ENCODE results near the gene ACP6. TPM values are rescaled to one million over a fixed set of nuclear protein-coding genes. Genes with fewer than 3 reads are reported as not detected.
"Not testable (repeated sequence)": the region's sequence is repeated elsewhere in the genome, so short reads cannot be mapped to it uniquely, and the experiment has no call there.

The ACP6 gene
- total RNA-seq: 14.3 TPM

GRCh38 chr1:147670319-147671001, at the start of gene ACP6:
ACP6 (minus strand) TSS chr1:147670524; CDS start chr1:147670048, 476 bp downstream.
- peak; percentile 95 for ATAC-seq

GRCh38 chr1:147719711-147720225, 49.4 kb upstream of the ACP6 start:
- no peak for ATAC-seq

DNA sequence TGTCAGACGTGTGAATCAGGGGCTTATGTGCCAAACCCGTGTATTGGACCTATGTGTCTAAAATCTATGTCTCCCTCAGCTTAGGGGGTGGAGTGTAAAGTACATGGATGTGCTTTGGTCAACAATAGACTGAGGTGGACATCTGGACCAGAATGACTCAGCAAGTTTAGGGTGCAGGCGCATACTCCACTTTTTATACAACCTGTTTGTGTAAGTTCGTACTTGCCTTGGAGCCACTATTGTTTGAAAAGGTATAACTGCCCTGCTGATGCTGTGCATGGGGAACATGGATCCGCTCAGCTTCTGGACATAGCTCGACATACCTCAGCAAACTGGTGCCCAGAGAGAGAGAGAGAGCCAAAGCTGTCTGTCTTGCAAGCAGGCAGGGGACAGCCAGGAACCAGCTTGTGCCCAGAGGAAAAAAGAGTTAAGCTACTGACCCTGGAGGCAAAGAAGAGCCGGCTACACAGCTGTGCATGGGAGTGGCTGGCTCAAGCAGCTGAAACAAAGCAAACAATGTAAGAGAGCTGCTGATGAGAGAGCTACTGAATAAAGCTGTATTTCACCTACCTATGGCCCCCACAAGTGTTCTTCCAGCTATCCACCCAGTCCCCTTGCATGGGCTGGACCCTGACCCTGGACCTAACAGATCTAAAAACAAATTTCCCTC, 48.8 kb upstream of the ACP6 start:
- ATAC-seq: no peak

GRCh38 chr1:147717706-147718097, 47.4 kb upstream of the ACP6 start:
- peak; percentile 82 for ATAC-seq

DNA sequence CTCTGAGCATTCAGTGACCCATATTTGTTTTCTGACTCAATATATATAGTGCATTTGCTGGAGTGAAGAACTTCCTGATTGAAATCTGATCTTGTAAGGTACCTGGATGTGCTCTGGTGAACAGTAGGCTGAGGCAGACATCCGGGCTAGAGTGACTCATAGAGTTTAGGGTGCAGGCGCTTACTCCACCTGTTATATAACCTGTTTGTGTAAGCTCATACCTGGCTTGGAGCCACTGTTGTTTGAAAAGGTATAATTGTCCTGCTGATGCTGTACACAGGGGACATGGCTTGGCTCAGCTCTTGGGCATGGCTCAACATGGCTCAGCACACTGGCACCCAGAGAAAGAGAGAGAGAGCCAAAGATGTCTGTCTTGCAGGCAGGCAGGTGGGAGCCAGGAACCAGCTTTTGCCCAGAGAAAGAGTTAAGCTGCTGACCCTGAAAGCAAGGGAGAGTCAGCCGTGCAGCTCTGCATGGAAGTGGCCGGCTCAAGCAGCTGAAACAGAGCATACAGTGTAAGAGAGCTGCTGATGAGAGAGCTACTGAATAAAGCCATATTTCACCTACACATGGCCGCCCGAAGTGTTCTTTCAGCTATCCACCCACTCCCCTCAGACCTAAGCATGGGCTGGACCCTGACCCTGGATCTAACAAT, 46.9 kb upstream of the ACP6 start:
- ATAC-seq: peak; percentile 96

DNA sequence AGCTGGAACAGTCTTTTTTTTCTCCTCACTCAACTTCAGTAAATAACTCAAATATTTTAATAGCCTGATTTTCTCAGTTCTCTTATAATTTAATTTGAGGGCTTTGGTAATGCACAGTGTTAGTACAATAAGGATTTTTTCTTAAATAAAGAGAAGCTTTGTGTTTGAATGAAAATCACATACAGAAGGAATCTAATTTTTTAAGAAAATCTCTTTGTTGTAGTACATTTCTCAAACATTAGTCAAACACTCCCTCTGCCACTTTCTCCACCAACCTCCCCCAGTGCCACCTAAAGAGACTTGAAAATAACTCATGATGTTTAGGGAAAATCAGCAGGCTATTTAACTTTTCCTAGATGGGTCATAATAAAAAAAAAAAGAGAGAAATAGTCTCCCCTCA, 42.3 kb upstream of the ACP6 start:
- no peak for ATAC-seq

- ATAC-seq: peak; percentile 75
Observed at GRCh38 chr1:147700042-147701006, 30.0 kb upstream of the ACP6 start.

GRCh38 chr1:147699686-147700041, 29.3 kb upstream of the ACP6 start:
- ATAC-seq: no peak

- ATAC-seq: no peak
Observed at GRCh38 chr1:147683163-147683763, 12.9 kb upstream of the ACP6 start.

DNA sequence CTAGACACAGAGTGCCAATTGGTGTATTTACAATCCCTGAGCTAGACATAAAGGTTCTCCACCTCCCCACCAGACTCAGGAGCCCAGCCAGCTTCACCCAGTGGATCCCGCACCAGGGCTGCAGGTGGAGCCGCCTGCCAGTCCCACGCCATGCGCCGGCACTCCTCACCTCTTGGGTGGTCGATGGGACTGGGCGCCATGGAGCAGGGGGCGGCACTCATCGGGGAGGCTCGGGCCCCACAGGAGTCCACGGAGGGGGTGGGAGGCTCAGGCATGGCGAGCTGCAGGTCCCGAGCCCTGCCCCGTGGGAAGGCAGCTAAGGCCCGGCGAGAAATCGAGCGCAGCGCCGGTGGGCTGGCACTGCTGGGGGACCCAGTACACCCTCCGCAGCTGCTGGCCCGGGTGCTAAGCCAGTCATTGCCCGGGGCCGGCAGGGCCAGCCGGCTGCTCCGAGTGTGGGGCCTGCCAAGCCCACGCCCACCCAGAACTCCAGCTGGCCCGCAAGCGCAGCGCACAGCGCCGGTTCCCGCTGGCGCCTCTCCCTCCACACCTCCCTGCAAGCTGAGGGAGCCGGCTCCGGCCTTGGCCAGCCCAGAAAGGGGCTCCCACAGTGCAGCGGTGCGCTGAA, 10.4 kb upstream of the ACP6 start:
- ATAC-seq: not testable (repeated sequence)

- ATAC-seq: not testable (repeated sequence)
Observed at GRCh38 chr1:147677681-147678080, 7.4 kb upstream of the ACP6 start.

- ATAC-seq: peak; percentile 65
Observed at GRCh38 chr1:147676311-147677085, 6.2 kb upstream of the ACP6 start.

DNA sequence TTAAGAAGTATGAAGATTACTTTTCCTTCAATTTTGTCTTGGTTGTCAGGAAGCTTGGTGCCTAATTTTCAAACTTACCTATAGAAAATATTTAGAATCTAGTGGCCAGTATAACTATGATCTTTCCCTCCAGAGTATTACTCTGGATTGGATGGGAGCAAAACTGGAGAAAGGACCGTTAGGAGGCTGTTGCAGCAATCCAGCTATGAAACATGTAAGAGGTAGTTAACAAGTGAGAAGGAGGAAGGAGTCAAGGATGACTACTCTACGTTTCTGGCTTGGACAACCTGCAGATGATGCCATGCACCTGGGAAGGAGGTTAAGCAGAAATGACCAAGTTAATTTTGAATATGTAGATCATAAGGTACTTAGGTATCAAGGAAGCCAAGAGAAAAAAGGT, 3.5 kb upstream of the ACP6 start:
- no peak for ATAC-seq

- ATAC-seq: no peak
Observed at GRCh38 chr1:147673406-147673805, 3.1 kb upstream of the ACP6 start.

DNA sequence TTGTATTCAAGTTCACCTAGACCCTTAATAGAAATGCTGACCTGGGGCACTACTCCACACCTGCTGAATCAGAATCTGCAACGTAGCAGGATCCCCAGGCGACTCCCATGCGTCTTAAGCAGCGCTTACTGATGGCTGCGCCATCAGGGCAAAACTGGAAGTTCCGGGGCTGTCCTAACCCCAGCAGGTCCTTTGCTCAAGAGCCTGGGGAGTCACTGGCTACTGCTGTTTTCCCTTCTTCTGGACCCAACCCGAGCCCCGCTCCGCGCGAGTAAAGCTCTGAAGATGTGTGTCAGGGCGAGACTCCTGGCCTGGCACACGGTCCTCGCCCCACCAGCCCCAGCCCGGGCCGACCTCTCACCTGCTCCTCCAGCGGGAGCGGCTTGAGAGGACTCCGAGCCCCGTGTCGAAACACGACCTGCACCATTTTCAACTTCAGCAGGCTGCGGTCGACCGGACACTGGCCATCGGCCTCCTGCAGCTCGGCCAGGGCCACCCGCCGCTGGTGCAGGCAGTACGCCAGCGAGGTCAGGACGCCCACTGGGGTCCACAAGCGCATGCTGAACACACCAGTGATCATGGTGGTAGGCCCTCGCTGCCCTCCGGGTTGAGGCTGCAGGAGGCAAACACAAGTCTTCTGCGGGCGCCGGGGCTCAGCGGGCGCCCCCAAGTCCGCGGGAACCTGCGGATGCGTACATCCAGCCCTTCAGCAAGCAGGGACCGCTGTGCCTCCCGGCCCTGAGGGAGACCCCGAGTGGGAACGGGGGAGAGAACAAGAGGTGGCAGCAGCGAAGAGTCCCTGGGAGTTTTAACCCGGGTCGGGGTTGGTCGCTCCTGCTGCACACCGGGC, 630 bp downstream of the ACP6 start:
- ATAC-seq: peak; percentile 68

DNA sequence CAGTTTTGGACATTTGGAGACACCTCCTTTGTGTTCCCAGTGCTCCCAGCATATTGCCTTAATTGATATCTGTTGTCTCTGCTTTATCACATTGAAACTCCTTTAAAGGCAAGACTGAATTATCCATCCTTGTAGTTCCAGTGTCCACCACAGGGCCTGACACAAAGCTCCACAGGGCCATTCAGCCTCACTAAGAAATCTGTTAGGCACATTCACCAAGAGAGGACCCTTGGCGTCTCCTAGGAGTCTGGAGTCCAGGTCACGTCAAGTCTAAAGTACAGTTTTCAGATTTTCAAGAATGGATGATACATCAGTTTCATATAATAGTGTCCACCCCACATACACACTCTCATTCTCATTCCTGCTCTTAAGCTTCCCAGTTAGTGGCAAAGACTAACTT, 4.8 kb downstream of the ACP6 start:
- no peak for ATAC-seq

GRCh38 chr1:147664206-147664605, 6.1 kb downstream of the ACP6 start:
- ATAC-seq: no peak

DNA sequence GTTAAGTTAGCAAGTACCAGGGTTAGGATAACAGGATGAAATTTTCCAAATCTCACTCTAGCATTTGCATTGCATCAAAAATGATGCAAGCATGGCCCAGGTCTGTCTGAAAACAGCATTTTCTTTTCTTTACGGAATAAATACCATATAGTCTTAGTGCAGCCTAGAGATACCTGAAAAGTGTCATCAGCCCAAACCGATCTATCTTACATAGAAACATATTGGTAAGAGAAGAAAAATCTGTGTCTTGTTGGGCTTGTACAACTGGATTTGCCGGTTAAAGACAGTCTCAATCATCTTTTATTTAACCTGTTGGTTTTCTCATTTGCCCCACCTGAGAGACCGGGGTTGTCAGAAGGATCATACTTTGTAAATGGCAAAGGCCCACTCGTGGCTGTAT, 15.8 kb downstream of the ACP6 start:
- no peak for ATAC-seq

DNA sequence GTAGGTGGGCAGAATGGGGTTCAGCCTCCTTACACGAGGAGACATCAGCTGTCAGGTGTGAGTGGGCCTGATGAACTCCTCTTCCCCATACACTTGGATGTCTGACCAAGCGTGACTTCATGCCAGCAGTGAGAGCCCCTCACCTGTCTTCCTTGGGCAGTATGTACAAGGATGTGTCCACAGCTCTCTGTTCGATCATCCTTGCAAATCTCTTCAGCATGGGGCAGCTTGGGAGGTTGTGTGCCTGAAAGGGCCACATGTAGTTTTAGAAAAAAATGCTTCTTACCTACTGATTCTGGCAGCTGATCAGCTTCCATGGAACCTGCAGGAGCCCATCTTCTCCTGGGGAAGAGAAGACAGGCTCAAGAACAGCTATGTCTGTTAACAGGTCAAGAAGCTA, 18.0 kb downstream of the ACP6 start:
- ATAC-seq: no peak

- no peak for ATAC-seq
Observed at GRCh38 chr1:147651466-147651865, 18.9 kb downstream of the ACP6 start.

Measured in esophagus mucosa (tissue), 1 donor.